SH-SY5Y (cell line): ENCODE measurements around the gene GFPT2.

Experiments
- GATA2 ChIP-seq: IDR thresholded peaks from 2 replicates; pipeline ENCODE4 v1.6.1; 2011; ENCODE audit warnings: mild to moderate bottlenecking, low read depth, low read length
- GATA3 ChIP-seq: IDR thresholded peaks from 2 replicates; pipeline ENCODE4 v1.6.1; 2011; ENCODE audit warnings: low read depth, mild to moderate bottlenecking, low read length, moderate library complexity

GRCh38 chr5:180400416-180400815, 47.3 kb upstream of the GFPT2 start:
- no peak for TF ChIP-seq GATA2
- no peak for TF ChIP-seq GATA3
